K562 (cell line): ENCODE measurements around the gene B9D2. TPM values are rescaled to one million over a fixed set of nuclear protein-coding genes. Genes with fewer than 3 reads are reported as not detected.

Experiments used
- GABPB2 ChIP-seq: fragments of 250-450 bp; sonication (Bioruptor Pico); conservative IDR thresholded peaks from 2 replicates; pipeline ENCODE4 v1.5.1; 2021; ENCODE audit warnings: mild to moderate bottlenecking
- HDAC3 ChIP-seq: fragments of 450-650 bp; IDR thresholded peaks from 2 replicates; pipeline ENCODE4 v1.6.1; 2018; ENCODE audit warnings: borderline replicate concordance, mild to moderate bottlenecking, moderate library complexity; ENCODE audit not compliant: partially characterized antibody
- HDGF ChIP-seq: fragments of 450-650 bp; IDR thresholded peaks from 2 replicates; pipeline ENCODE4 v1.6.1; 2016
- HNRNPLL ChIP-seq: fragments of 200-400 bp; formaldehyde crosslinking; IDR thresholded peaks from 2 replicates; pipeline ENCODE4 v1.6.1; 2017; ENCODE audit warnings: low read length, low read depth, mild to moderate bottlenecking; ENCODE audit not compliant: poor library complexity, severe bottlenecking
- IFI16 ChIP-seq: fragments of 250-450 bp; sonication (Bioruptor Pico); IDR thresholded peaks from 2 replicates; pipeline ENCODE4 v2.1.2; 2022; ENCODE audit warnings: mild to moderate bottlenecking, inconsistent platforms
- KLF6 ChIP-seq: fragments of 250-450 bp; sonication (Bioruptor Pico); IDR thresholded peaks from 2 replicates; pipeline ENCODE4 v1.4.0; 2020; ENCODE audit warnings: mild to moderate bottlenecking, moderate library complexity, borderline replicate concordance
- MXI1 ChIP-seq: IDR thresholded peaks from 2 replicates; pipeline ENCODE4 v1.6.1; 2011; ENCODE audit warnings: low read depth, mild to moderate bottlenecking, improper control_type of control experiment, low read length
- NCOA2 ChIP-seq, 2 experiments: fragments of 450-650 bp; IDR thresholded peaks; 2 replicates each; pipeline ENCODE4 v1.6.1; 2018; ENCODE audit warnings: mild to moderate bottlenecking in 2 of 2, moderate library complexity in 1 of 2; ENCODE audit not compliant: partially characterized antibody in 2 of 2
- RBBP5 ChIP-seq: fragments of 200-600 bp; sonication (generic); IDR thresholded peaks from 2 replicates; pipeline ENCODE4 v1.6.1; 2012; ENCODE audit warnings: borderline replicate concordance, mild to moderate bottlenecking, low read length, control low read depth, inconsistent platforms; ENCODE audit not compliant: insufficient read depth, poor library complexity, severe bottlenecking
- STAG1 ChIP-seq: sonication (generic); formaldehyde crosslinking; IDR thresholded peaks from 2 replicates; pipeline ENCODE4 v1.5.0; 2020; ENCODE audit warnings: missing genetic modification reagents, borderline replicate concordance
- U2AF1 ChIP-seq: fragments of 200-400 bp; formaldehyde crosslinking; optimal IDR thresholded peaks from 2 replicates; pipeline ENCODE3; 2017; ENCODE audit warnings: mild to moderate bottlenecking, low read depth, low read length, moderate library complexity
- ZC3H8 ChIP-seq: fragments of 450-650 bp; IDR thresholded peaks from 2 replicates; pipeline ENCODE4 v1.6.1; 2017
- ZFPM2 ChIP-seq: fragments of 250-450 bp; sonication (Bioruptor Pico); IDR thresholded peaks from 2 replicates; pipeline ENCODE4 v1.5.1; 2022; ENCODE audit warnings: mild to moderate bottlenecking
- ZNF699 ChIP-seq: fragments of 250-450 bp; sonication (Bioruptor Pico); IDR thresholded peaks from 2 replicates; pipeline ENCODE4 v1.8.0; 2021; ENCODE audit warnings: mild to moderate bottlenecking, moderate library complexity; ENCODE audit not compliant: insufficient replicate concordance
- polyA plus RNA-seq, 8 experiments: library from polyadenylated mRNA; depleted of rRNA in 4 of 8; stranded (reverse) in 5 of 8; unstranded in 3 of 8; fragments of >200 nt; fragmentation: Nextera tagmentation in 2 of 8; fragmentation: Illumina TruSeq in 1 of 8; extraction: Ambion mirVana in 2 of 8; extraction: Trizol in 1 of 8; gene quantifications; 2 replicates each; pipeline versions ENCODE4 v1.2.1 to v1.2.3, GENCODE V29; 2011 to 2014; ENCODE audit warnings: inconsistent platforms in 1 of 8, missing spikeins in 1 of 8
- total RNA-seq, 7 experiments: library from RNA; depleted of rRNA in 6 of 7; stranded (reverse); fragments of >200 nt in 6 of 7; fragmentation: Illumina TruSeq in 2 of 7; extraction: Trizol in 2 of 7; gene quantifications; 2 replicates each; pipeline versions ENCODE4 v1.2.1 to v1.2.3, GENCODE V29; 2011 to 2021; ENCODE audit warnings: low replicate concordance in 1 of 7
- TF ChIP-seq, protein P1 (sequence below): sonication (generic); formaldehyde crosslinking; IDR thresholded peaks from 2 replicates; pipeline ENCODE4 v1.9.0; 2022; ENCODE audit warnings: mild to moderate bottlenecking, missing genetic modification reagents
- TF ChIP-seq, protein P2 (sequence below), 3 experiments: fragments of 200-800 bp in 1 of 3; fragments of 250-450 bp in 1 of 3; fragments of 450-650 bp in 1 of 3; sonication (Bioruptor Pico) in 1 of 3; sonication (Bioruptor generic) in 1 of 3; formaldehyde crosslinking in 1 of 3; IDR thresholded peaks; 2 replicates each; pipeline versions ENCODE4 v1.6.1 to v1.8.0; 2016 to 2022; ENCODE audit warnings: mild to moderate bottlenecking in 2 of 3, missing genetic modification characterization in 2 of 3, missing compliant biosample characterization in 1 of 3, moderate library complexity in 1 of 3
- TF ChIP-seq, protein P3 (sequence below): fragments of 450-650 bp; conservative IDR thresholded peaks from 2 replicates; pipeline ENCODE4 v1.6.1; 2016; ENCODE audit warnings: missing genetic modification characterization, low read depth, mild to moderate bottlenecking, missing compliant biosample characterization, moderate library complexity
- TF ChIP-seq, protein P4 (sequence below): sonication (generic); formaldehyde crosslinking; IDR thresholded peaks from 2 replicates; pipeline ENCODE4 v1.8.0; 2023; ENCODE audit warnings: mild to moderate bottlenecking, missing genetic modification reagents

The B9D2 gene
- total and polyA plus RNA-seq, 9 of the 15 experiments (the other 6 are each of a cell fraction or from before 2014, with no cell fraction given): 0.83 to 6.9 (median 2.8) TPM

DNA sequence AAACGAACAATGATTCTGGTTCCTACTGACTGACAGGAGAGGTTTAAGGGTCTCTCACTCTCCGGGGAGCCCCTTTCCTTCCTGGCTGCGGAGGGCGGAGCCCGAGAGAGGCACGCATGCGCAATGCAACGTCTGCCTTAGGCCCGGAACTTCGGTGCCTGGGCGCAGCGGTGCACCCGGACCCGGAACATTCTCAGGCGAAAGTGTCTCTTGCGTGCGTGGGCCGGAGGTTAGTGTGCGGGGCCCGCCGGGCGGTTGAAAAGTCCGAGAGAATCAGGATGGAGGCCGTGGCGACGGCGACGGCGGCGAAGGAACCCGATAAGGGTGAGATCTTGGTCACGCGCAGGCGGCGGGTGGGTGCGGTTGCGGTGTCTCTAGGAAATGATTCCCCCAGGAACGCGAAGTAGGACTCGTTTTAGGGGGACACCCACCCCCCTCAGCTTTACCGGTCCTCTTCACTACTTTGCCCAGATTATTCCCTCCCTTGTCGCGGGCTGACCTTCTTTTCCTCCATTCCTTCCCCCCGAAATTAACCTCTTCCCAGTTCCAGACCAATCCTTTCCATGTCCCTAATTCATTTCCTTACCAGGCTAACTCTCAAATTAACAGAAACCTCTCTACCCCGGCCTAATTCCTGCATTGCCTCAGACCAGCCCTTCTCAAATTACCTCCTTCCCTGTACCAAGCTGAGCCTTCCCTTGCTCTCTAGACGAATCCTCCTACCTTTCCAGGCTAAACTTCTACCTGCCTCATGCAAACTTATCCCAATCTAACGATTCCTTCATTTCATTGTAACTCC, 53.7 kb downstream of the B9D2 start, which contains the start of gene CCDC97 (continued):
- TF ChIP-seq ZC3H8 (0 out of 2 replicates have a peak, but pooled peaks have one; percentile 46), RBBP5 (peak; percentile 96), U2AF1 (no peak), ZNF699 (no peak), IFI16 (CRISPR knock-in tag) (no peak), NCOA2 (IDR thresholded peaks at IDR 0.05; ENCODE audit: partially characterized antibody in 2 of 2) (no peak), HDGF (peak; percentile 83; the same call in 1 of the 2 replicates), MXI1 (peak; percentile 50), HDAC3 (peak; percentile 81), KLF6 (CRISPR knock-in tag) (peak; percentile 96), ZFPM2 (CRISPR knock-in tag) (no peak; the same call in 1 of the 2 replicates), GABPB2 (CRISPR knock-in tag) (no peak), HNRNPLL (peak; percentile 68), STAG1 (no peak)
- TF ChIP-seq, protein P1, sequence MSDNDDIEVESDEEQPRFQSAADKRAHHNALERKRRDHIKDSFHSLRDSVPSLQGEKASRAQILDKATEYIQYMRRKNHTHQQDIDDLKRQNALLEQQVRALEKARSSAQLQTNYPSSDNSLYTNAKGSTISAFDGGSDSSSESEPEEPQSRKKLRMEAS (CRISPR knock-in tag): peak; percentile 66; the same call in 1 of the 2 replicates
- TF ChIP-seq, protein P2, sequence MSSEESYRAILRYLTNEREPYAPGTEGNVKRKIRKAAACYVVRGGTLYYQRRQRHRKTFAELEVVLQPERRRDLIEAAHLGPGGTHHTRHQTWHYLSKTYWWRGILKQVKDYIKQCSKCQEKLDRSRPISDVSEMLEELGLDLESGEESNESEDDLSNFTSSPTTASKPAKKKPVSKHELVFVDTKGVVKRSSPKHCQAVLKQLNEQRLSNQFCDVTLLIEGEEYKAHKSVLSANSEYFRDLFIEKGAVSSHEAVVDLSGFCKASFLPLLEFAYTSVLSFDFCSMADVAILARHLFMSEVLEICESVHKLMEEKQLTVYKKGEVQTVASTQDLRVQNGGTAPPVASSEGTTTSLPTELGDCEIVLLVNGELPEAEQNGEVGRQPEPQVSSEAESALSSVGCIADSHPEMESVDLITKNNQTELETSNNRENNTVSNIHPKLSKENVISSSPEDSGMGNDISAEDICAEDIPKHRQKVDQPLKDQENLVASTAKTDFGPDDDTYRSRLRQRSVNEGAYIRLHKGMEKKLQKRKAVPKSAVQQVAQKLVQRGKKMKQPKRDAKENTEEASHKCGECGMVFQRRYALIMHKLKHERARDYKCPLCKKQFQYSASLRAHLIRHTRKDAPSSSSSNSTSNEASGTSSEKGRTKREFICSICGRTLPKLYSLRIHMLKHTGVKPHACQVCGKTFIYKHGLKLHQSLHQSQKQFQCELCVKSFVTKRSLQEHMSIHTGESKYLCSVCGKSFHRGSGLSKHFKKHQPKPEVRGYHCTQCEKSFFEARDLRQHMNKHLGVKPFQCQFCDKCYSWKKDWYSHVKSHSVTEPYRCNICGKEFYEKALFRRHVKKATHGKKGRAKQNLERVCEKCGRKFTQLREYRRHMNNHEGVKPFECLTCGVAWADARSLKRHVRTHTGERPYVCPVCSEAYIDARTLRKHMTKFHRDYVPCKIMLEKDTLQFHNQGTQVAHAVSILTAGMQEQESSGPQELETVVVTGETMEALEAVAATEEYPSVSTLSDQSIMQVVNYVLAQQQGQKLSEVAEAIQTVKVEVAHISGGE (CRISPR knock-in tag; IDR thresholded peaks at IDR 0.05): peak; percentile 97 to 99 (median 98)
- TF ChIP-seq, protein P3, sequence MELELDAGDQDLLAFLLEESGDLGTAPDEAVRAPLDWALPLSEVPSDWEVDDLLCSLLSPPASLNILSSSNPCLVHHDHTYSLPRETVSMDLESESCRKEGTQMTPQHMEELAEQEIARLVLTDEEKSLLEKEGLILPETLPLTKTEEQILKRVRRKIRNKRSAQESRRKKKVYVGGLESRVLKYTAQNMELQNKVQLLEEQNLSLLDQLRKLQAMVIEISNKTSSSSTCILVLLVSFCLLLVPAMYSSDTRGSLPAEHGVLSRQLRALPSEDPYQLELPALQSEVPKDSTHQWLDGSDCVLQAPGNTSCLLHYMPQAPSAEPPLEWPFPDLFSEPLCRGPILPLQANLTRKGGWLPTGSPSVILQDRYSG (tag): no peak
- TF ChIP-seq, protein P4, sequence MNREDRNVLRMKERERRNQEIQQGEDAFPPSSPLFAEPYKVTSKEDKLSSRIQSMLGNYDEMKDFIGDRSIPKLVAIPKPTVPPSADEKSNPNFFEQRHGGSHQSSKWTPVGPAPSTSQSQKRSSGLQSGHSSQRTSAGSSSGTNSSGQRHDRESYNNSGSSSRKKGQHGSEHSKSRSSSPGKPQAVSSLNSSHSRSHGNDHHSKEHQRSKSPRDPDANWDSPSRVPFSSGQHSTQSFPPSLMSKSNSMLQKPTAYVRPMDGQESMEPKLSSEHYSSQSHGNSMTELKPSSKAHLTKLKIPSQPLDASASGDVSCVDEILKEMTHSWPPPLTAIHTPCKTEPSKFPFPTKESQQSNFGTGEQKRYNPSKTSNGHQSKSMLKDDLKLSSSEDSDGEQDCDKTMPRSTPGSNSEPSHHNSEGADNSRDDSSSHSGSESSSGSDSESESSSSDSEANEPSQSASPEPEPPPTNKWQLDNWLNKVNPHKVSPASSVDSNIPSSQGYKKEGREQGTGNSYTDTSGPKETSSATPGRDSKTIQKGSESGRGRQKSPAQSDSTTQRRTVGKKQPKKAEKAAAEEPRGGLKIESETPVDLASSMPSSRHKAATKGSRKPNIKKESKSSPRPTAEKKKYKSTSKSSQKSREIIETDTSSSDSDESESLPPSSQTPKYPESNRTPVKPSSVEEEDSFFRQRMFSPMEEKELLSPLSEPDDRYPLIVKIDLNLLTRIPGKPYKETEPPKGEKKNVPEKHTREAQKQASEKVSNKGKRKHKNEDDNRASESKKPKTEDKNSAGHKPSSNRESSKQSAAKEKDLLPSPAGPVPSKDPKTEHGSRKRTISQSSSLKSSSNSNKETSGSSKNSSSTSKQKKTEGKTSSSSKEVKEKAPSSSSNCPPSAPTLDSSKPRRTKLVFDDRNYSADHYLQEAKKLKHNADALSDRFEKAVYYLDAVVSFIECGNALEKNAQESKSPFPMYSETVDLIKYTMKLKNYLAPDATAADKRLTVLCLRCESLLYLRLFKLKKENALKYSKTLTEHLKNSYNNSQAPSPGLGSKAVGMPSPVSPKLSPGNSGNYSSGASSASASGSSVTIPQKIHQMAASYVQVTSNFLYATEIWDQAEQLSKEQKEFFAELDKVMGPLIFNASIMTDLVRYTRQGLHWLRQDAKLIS: peak; percentile 94
